DND-41 (cell line): Measurements from ENCODE around the gene C9orf40.

Experiments
- CTCF ChIP-seq: IDR thresholded peaks from 2 replicates; pipeline ENCODE4 v1.5.1; 2012; ENCODE audit warnings: borderline replicate concordance, low read length, moderate library complexity, mild to moderate bottlenecking; ENCODE audit not compliant: poor library complexity, severe bottlenecking; ENCODE audit errors: extremely low read depth
- EZH2 ChIP-seq: IDR thresholded peaks from 3 replicates; pipeline ENCODE4 v1.6.1; 2012; ENCODE audit warnings: borderline replicate concordance, low read depth, mild to moderate bottlenecking, moderate library complexity, low read length, inconsistent platforms; ENCODE audit not compliant: severe bottlenecking

GRCh38 chr9:74960561-74960960 is 7.8 kb upstream of the C9orf40 start:
- TF ChIP-seq CTCF: no peak
- TF ChIP-seq EZH2: no peak
